HAP-1 (cell line): Measurements from ENCODE around the gene KLK11.

Experiments used
- DNase-seq, 2 experiments: peaks; one replicate each; pipeline ENCODE4 v3.0.0-alpha.2; 2016 to 2020; ENCODE audit warnings: low spot score in 2 of 2
- H3K27me3 ChIP-seq: fragments of 250-450 bp; sonication (Bioruptor Pico); 2 replicates; pipeline ENCODE4 v1.5.1; 2020; ENCODE audit warnings: low read depth, mild to moderate bottlenecking, moderate library complexity
- H3K36me3 ChIP-seq: fragments of 250-450 bp; sonication (Bioruptor Pico); replicated peaks from 2 replicates; pipeline ENCODE4 v1.5.1; 2020; ENCODE audit warnings: mild to moderate bottlenecking
- H3K4me1 ChIP-seq: fragments of 250-450 bp; sonication (Bioruptor Pico); 2 replicates; pipeline ENCODE4 v1.5.1; 2020; ENCODE audit warnings: mild to moderate bottlenecking
- H3K4me3 ChIP-seq: fragments of 250-450 bp; sonication (Bioruptor Pico); 2 replicates; pipeline ENCODE4 v1.5.1; 2020; ENCODE audit warnings: mild to moderate bottlenecking, moderate library complexity
- H3K9me3 ChIP-seq: fragments of 250-450 bp; sonication (Bioruptor Pico); 2 replicates; pipeline ENCODE4 v1.5.1; 2020; ENCODE audit warnings: mild to moderate bottlenecking, moderate library complexity
- in situ Hi-C: fragments of 300-500 bp; cut with MboI; formaldehyde crosslinking; loops from 3 replicates; pipeline ENCODE4 v1.14.3; 2020; ENCODE audit warnings: low sequenced_read_pairs, inconsistent platforms, mixed read lengths

Gene KLK11, protein sequence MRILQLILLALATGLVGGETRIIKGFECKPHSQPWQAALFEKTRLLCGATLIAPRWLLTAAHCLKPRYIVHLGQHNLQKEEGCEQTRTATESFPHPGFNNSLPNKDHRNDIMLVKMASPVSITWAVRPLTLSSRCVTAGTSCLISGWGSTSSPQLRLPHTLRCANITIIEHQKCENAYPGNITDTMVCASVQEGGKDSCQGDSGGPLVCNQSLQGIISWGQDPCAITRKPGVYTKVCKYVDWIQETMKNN

DNA sequence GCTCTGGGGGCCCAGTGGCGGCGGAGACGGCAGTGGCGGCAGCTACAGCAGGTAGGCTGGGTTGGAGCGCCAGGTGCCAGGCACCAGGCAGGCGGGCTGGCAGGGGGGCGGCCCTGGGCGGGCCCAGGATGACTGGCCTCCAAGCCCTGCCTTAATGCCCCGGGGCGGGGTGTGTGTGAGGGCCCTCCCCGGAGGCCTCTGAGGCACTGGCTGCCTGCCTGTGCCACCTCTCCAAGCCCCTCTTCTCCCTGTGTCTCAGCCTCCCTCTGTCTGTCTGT, at the start of gene KLK11:
TSS of gene KLK11 (minus strand) at position 63 of the 278 bp plus-strand sequence. CDS start 985 bp downstream, outside the sequence.
- Histone ChIP-seq H3K36me3 (no peaks in the 10 kb centered on the region), H3K27me3 (peaks cover 5% of the 10 kb centered on the region), H3K4me3 (no peak within 1 kb of the TSS), H3K4me1 (no peaks in the 10 kb centered on the region), H3K9me3 (no peaks in the 10 kb centered on the region)
- in situ Hi-C loops: no loop called here
- DNase-seq: no peak

DNA sequence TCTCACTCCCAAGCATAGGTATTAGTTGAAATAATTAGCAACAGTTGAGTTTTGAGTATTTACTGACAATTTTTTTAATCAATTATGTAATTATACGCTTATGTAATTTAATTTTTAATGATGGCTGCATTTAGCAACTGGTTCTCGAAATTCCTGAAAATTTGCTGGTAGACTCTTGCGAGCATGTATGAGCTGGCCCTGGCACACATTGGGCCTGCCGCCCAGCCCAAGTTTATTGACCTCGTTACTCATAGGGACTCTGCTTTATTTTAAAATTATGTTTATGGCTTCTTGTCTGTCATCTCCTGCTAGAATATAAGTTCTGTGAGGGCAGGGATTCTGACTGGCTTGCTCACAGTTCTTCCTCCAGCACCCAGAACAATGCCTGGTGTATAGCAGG, 49.6 kb upstream of the KLK11 start:
- H3K9me3 ChIP-seq: peaks cover 6% of the 10 kb centered on the region; the same call in 1 of the 2 replicates
- no peaks in the 10 kb centered on the region for H3K4me1 ChIP-seq
- in situ Hi-C loops: no loop called here
- no peaks in the 10 kb centered on the region for H3K36me3 ChIP-seq
- no peak overlapping the region for H3K4me3 ChIP-seq
- no peaks in the 10 kb centered on the region for H3K27me3 ChIP-seq
- DNase-seq: no peak

DNA sequence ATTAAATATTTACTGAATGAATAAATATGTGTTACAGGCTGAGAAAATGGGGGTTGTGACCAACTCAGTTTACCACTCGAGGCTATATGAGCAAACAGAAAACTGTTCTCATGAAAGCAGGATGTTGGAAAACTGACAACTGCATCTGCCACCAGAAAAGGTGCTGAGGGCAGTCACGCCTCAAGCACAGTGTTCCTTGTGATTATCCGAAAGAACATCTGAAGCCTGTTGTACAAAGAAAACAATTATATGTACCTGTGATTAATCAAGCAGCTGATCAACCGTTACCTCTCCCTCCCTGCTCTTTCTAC, 44.6 kb upstream of the KLK11 start:
- Histone ChIP-seq H3K4me1 (no peaks in the 10 kb centered on the region), H3K4me3 (no peak overlapping the region), H3K9me3 (peaks cover 6% of the 10 kb centered on the region; the same call in 1 of the 2 replicates), H3K36me3 (no peaks in the 10 kb centered on the region), H3K27me3 (no peaks in the 10 kb centered on the region)
- no peak for DNase-seq
- in situ Hi-C loops: no loop called here

DNA sequence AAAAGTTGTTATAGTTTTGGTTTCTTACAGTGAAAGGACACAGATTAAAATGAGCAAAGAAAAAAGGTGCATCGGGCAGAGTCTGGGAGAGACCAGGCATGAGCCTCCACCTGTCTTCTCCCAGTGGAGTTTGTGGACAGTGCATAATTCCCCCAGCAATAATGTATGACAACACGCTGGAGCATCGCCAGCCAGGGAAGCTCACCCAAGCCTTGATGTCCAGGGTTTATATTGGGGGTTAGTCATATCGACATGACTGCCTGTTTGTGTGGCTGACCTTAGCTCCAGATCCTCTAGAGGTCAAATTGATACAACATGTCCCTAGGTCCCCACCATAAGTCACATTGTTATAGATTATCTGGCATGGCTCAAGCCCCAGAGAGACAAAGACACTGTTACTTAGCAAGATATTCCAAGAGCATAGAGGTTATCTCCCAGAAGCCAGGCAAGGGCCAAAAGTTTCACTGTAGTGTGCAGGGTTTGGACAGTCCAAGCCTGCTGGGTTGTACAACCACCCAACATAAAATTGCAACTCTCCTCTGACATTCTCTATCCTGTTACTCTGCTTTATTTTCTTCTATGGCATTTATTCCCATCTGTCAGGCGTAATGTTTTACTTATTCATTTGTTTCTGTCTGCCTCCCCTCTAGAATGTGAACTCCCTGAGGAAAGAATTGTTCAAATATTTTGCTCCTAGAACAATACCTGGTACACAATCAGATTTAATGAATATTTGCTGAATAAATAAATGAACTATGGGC, 44.1 kb upstream of the KLK11 start:
- H3K4me3 ChIP-seq: no peak overlapping the region
- no peaks in the 10 kb centered on the region for H3K4me1 ChIP-seq
- DNase-seq: no peak
- in situ Hi-C loops: no loop called here
- no peaks in the 10 kb centered on the region for H3K27me3 ChIP-seq
- no peaks in the 10 kb centered on the region for H3K36me3 ChIP-seq
- H3K9me3 ChIP-seq: peaks cover 6% of the 10 kb centered on the region; the same call in 1 of the 2 replicates

DNA sequence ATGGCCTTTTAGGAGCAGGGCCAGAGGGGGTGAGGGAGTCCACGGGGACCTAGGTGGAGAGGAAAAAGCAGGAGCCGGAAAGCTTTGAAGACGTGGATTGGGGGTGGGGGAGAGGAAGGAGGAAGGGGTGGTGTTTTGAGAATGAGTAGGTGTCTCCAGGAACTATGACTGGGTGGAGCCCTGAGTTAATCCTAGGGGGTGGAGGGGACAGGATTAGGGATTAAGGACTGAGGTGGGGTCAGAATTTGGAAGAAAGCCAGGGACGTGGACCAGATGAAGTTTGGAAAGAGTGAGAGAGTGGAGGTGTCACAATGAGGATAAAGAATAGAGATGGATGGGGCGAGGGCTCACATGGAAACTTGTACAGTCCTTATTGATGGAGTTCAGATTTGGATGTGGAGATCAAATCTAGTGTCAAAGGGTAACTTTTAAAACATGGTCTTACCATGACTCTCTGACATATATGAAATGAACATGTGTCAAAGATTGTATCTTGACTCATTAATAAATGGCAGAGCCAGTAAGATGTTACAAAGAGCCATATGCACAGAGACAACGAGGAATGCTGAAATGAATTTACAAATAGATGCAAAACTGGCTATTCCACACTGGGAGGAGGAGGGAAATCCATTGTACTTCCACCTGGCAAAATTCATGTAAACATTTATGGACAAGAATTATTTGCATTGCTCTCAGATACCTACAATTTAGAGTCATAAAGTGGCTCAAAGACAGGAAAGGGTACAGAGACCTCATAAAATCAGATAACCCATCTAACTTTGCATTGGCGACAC, 40.2 kb upstream of the KLK11 start:
- Histone ChIP-seq H3K36me3 (no peaks in the 10 kb centered on the region), H3K27me3 (no peaks in the 10 kb centered on the region), H3K9me3 (no peaks in the 10 kb centered on the region), H3K4me1 (no peaks in the 10 kb centered on the region), H3K4me3 (no peak overlapping the region)
- in situ Hi-C loops: no loop called here
- no peak for DNase-seq

DNA sequence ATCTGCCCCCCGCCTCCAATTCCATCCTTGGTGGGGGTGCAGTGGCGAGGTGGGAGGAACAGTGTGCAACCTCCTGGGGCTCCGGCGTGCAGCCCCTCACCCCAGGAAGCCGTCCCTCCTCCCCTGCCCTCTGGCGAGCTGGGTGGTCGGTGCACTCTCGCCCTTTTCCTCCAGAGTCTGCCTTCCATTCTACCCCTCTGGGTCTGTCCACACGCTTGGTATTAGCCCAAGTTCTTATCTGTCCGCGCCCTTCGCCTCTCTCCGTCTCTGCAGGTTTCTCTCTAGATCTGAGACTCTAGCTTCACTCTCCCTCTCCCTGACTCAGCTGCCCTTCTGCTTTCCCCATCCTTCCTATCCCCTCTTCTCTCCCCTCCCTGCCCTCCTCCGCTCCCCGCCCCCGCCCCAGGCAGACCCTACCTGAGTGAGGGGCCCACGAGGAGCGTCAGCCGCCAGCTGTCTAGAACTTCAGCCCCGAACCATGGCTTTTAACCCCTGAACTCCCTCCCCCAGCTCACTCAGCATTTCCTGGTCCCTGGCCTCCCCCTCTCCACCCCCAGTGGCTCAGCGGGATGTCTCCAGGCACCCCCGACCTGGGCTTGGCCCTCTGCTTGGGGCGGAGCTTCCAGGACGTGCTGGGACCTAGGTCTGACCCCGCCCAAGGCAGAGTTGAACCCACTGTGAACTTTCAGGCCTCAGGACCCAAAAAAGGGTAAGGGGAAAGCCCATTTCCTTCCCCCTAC, 39.0 kb upstream of the KLK11 start:
- H3K4me3 ChIP-seq: no peak overlapping the region
- in situ Hi-C loops: no loop called here
- no peak for DNase-seq

DNA sequence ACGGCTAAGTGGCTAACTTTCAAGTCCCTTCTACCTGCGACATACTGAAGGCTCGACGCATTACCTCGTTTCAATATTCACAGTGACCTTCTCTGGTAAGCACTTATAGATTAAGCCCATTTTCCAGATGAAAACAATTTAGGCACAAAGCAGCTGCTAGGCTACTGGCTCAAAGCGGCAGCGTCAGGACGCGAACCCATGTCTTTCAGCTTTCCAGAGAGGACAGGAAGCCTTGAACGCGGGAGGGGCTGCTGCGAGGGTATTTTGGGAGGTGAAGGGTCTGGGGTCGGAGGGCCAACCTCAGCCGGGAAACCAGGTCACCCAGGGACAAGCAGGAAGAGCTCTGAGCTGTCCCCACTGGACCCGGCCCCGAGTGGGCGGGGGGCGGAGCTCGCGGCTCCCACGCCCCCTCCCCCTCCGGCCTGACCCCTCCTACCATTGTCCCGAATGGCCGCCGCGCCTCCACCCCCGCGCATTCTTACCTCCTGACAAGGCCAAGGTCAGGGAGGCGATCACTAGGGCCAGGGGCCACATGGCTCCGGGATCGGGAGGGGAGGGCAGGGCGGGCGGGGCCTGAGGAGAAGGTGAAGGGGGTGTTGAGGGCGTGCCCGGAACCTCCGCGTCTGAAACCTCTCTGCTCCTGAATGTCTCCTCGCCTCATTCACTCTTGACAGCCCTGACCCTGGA, 38.3 kb upstream of the KLK11 start, which contains the start of gene KLK13:
TSS of gene KLK13 (minus strand) at position 559 of the 687 bp plus-strand sequence. CDS start at position 534, 25 bp downstream.
- Histone ChIP-seq H3K36me3 (no peaks in the 10 kb centered on the region), H3K27me3 (no peaks in the 10 kb centered on the region), H3K9me3 (no peaks in the 10 kb centered on the region), H3K4me1 (no peaks in the 10 kb centered on the region), H3K4me3 (no peak within 1 kb of the TSS)
- DNase-seq: peak in 1 of 2 experiments; percentile 34
- in situ Hi-C loops: no loop called here

More for the DNA sequence above, 39.0 kb upstream of the KLK11 start:
- H3K27me3 ChIP-seq: no peaks in the 10 kb centered on the region
- no peaks in the 10 kb centered on the region for H3K9me3 ChIP-seq
- H3K4me1 ChIP-seq: no peaks in the 10 kb centered on the region
- no peaks in the 10 kb centered on the region for H3K36me3 ChIP-seq

DNA sequence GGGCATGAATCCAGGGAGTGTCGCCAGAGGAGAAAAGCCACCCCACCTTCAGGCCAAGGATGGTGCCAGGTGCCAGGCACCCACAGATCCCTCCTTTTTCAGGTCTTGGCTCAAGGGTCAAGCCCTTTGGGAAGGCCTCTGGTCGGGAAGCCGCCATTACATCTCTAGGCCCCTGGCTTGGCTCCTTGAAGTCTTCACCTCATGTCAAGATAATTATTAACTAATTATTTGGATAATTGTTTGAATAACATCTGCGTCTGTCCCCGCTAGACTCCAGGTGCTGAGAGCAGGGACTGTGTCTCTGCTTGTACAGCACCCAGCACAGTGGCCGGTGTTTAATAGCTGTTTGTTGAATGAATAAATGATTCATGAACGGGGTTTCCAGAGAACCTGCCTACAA, 37.2 kb upstream of the KLK11 start:
- no peak overlapping the region for H3K4me3 ChIP-seq
- no peaks in the 10 kb centered on the region for H3K27me3 ChIP-seq
- H3K36me3 ChIP-seq: no peaks in the 10 kb centered on the region
- no peaks in the 10 kb centered on the region for H3K4me1 ChIP-seq
- in situ Hi-C loops: no loop called here
- no peaks in the 10 kb centered on the region for H3K9me3 ChIP-seq
- DNase-seq: no peak

DNA sequence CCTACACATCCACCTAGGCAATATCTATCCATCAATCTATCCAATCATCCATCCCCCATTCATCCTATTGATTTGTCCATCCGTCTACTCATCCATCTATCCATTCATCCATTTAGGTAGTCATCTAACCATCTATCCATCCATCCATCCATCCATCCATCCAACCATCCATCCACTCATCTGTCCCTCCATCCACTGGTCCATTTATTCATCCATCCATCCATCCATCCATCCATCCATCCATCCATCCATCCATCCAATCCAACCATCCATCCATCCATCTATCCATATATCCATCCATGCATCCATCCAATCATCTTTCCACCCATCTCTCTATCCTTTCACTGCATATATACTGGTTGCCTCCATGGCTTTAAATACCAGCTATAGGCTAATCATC, 34.6 kb upstream of the KLK11 start:
- DNase-seq: no peak
- in situ Hi-C loops: no loop called here
- Histone ChIP-seq H3K4me3 (no peak overlapping the region), H3K36me3 (no peaks in the 10 kb centered on the region), H3K4me1 (no peaks in the 10 kb centered on the region), H3K9me3 (no peaks in the 10 kb centered on the region), H3K27me3 (peaks cover 6% of the 10 kb centered on the region; the same call in 1 of the 2 replicates)

DNA sequence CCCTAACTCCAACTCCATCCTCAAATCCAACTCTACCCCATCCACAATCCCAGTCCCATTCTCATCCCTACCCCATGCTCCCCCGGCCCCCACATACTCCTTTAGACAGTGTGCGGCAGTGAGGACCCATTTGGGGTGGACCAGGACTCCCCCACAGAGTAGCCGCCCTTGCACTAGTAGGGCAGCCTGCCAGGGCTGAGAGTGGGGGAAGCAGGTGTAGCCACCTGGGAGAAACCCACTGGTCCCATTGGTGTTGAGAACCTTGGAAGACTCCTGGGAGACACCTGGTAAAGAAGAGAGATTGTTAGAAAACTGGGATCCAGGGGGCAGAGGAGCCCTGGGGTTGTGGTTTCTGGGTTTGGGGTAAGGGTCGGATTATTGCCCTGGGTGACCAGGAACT, 33.9 kb upstream of the KLK11 start:
- in situ Hi-C loops: no loop called here
- no peak overlapping the region for H3K4me3 ChIP-seq
- no peak for DNase-seq
- H3K4me1 ChIP-seq: no peaks in the 10 kb centered on the region
- H3K9me3 ChIP-seq: no peaks in the 10 kb centered on the region
- peaks cover 7% of the 10 kb centered on the region; the same call in 1 of the 2 replicates for H3K27me3 ChIP-seq
- no peaks in the 10 kb centered on the region for H3K36me3 ChIP-seq

DNA sequence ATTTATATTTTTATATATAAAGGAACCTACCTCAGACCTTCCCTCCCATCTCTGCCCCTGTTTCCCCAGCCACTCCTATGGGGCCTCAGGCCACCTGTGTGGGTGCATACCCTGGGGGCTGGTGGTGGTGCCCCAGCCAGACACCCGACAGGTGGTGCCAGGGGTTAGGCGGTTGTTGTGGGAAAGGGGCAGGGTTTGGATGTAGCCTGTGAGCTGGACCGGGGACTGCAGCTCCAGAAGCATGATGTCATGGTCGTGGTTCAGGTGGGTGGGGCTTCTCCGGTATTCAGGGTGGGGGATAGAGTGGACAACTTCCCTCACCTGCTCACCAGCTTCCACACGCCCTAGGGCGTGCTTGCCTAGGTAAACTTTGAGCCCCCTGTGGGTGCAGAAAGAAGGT, 33.3 kb upstream of the KLK11 start:
- no peak overlapping the region for H3K4me3 ChIP-seq
- no peaks in the 10 kb centered on the region for H3K36me3 ChIP-seq
- no peak for DNase-seq
- H3K9me3 ChIP-seq: no peaks in the 10 kb centered on the region
- no peaks in the 10 kb centered on the region for H3K4me1 ChIP-seq
- in situ Hi-C loops: no loop called here
- H3K27me3 ChIP-seq: peaks cover 7% of the 10 kb centered on the region; the same call in 1 of the 2 replicates

DNA sequence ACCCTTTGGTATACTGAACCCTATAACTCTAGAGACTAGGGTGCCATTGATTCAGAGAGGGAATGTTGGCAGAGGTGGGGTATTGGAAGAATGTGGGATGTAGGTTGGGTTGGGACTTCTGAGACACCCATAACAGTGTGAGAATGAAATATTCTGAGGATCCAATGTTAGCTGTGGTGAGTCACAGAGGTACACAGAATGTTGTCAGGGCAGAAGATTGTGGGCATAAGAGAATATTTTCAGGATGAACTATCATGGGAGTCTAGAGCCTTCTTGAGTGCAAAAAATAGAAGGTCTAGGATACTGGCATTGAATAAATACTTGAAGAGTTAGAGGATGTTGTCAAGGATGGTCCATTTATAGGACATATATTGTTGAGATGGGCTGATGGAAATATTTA, 29.4 kb upstream of the KLK11 start:
- Histone ChIP-seq H3K36me3 (no peaks in the 10 kb centered on the region), H3K4me3 (no peak overlapping the region), H3K4me1 (no peaks in the 10 kb centered on the region), H3K9me3 (no peaks in the 10 kb centered on the region), H3K27me3 (peaks cover 15% of the 10 kb centered on the region)
- in situ Hi-C loops: no loop called here
- DNase-seq: no peak

DNA sequence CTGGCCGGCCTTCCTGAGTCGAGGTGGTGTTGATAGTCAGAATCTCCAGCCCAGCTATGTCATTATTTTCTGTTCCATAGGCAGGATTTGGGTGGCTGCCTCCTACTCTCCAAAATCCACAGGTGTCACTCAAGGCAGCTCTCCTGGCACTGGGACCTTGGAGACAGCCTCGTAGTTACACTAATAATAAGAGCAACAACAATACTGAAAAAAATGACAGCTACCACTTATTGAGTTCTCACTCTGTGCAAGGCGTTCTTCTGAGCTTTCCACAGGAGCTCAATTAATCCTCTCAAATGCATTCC, 20.6 kb upstream of the KLK11 start:
- no peak for DNase-seq
- no peaks in the 10 kb centered on the region for H3K27me3 ChIP-seq
- no peak overlapping the region for H3K4me3 ChIP-seq
- H3K4me1 ChIP-seq: peaks cover 10% of the 10 kb centered on the region
- in situ Hi-C loops: no loop called here
- no peaks in the 10 kb centered on the region for H3K9me3 ChIP-seq
- H3K36me3 ChIP-seq: no peaks in the 10 kb centered on the region
